Stimulated activated CD4-positive, alpha-beta T cell treated with anti-CD3 and anti-CD28 coated beads, Interleukin-12 subunit alpha, Interleukin-12 subunit beta, amount 100 ng/mL, for 48 hours (primary cell): Measurements from ENCODE around the gene GPR78.
"Not testable (repeated sequence)": the region's sequence is repeated elsewhere in the genome, so short reads cannot be mapped to it uniquely, and the experiment has no call there.

ENCODE experiments used
- DNase-seq, 3 donors: peaks; one replicate each; pipeline ENCODE4 v3.0.0-alpha.2; 2020; ENCODE audit warnings: low read depth in 2 of 3, low spot score in 1 of 3

GPR78 gene

DNA sequence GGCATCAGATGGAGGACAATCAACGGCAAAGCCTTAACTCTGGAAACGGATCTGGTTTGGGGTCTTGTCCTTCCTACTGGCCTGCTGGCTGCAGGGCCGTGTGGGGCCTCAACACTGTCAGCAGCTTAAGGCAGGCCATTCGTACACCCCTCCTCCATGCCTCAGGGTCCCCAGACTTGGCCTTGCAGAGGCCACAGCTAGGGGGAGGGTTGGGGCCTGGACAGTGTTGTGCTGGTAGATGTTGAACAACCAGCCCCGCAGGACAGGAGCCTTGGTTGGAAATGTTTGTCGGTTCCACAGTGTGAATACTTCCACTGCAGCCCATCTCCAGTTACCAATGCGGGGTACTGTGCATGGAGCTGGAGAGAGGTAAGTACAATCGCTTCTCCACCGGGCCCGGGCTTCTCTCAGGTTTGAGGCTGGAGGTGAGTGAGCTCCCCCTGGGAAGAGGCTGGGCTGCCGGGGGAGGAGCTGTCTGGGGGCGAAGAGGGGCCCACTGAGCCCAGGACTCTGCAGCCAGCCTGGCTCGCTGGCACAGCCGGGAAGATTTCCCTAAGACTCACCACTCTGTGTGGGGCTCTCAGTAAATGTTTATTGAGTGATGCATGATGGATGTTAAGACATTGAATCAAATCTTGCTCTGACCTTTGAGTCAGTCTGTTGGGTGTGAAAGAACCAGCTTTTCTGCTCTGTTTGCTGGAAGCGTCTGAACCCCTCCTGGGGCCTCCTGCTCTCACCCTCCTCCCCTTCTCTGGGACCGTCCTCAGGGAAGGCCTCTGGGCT, 19.7 kb upstream of the GPR78 start:
- DNase-seq, result no peak

DNA sequence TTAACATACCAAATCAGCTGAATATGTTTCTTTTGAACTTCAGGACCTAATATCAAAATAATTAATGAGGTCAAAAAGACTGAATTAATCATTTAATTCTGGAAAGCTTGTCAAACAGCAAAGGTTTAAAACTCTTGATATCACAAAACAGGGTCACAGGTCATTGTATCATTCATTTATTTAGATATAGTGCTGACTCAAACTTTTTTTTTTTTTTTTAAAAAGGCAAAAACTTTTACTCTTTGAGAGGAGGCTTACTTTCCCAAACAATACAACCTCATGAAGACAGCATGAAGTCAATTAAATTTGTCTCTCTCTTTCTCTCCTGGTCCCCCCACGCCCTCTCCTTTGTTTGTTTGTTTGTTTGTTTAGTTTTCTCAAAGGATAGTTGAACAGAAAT, 15.6 kb upstream of the GPR78 start:
- no peak for DNase-seq

DNA sequence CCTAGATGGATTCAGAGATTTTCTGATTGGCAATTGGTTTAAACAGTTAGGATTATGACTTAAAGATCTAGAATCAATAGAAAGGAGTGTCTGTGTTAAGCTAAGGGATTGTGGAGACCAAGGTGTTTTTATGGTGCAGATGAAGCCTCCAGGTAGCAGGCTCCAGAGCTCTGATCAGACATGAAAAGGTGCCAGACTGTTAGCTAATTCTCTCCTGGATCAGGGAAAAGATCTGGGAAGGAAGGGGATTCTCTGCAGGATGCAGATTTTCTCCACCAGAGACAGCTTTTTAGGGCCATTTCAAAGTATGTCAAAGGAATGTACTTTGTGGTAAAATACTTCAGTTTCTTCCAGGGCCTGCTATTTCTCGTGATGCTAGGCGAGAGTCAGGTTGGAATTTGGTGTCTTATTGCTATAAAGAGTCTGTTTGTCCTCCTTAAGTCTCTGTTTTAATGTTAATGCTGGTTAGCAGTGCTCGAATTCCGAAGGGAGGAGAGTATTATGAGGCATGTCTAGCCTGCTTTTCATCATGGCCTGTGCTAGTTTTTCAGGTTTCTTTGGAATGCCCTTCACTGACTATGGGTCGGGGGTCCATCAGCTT, 12.0 kb upstream of the GPR78 start:
- no peak for DNase-seq

DNA sequence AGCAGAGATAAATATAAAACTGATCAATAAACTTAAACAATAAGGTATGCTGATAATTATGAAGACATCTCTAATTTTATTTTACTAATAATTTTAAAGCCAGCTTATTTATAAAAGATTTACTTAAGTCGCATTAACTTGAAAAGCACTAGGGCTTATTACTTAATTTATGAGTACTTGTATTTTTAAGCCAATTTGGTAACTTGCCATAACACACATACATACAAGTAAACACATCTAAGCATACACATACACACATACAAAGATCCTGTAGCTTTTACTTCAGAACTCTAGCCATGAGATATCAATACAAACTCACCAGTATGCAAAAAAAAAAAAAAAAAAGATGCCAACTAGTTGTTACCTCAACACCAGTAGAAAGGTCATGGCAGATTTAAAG, 10.0 kb upstream of the GPR78 start:
- DNase-seq, result no peak

DNA sequence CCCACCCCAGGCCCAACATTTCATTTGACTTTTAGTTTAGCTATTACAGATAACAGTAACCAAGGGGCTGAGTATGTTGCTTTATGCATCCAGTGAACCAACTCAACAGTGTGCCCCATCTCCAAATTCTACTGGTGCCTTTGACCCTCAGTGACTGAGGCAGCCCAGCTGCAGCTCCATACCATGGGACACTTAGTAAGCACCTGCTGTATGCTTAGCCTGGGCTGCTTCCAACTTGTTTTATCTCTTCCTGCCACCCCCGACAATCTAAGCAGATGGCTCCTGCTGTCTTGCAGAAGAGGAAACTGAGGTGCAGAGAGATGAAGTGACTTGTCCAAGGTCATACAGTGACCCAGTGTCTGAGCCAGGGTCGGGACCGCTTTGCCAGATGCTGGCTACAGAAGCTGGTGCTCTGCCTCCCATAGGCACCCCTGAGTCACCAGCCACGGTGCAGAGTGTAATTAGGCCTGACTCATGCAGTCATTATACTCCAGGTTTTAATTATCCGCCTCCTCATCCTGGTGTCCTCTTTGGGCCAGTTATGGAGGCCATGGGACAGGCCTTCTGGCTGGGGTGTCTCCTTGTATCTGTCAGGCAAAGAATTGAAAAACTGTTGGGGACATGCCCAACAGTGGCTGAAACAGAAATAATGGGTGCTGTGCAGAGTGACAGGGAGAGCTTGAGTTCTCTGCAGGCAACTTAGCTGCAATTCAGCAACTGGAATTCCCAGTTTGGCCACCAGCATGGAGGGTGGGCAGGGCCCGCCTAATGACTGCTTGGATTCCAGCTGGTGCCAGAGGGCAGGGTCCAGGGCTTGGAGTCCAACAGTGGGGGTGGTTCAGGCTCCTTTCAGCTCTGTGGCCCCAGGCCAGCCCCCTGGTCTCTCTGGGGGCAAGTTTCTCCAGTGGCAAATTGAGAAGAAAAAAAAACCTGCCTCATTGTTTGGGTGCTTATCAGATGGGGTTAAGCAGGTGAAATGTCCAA, 8.2 kb upstream of the GPR78 start:
- no peak for DNase-seq

DNA sequence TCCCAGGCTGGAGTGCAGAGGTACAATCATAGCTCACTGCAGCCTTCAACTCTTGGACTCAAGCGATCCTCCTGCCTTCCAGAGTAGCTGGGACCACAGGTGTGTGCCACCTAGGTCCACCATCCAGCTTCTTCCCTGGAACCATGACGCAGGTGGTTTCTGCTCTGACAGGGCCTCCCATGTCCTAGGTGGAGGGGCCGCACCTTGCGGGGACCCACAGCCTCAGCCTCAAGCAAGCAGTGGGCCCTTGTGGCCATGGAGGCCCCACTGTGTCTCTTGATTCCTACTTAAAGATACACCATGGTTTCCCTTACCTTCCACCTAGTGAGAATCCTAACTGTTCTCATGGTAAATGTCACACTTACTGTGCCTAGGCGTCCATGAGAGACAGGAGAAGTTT, 6.9 kb upstream of the GPR78 start:
- no peak for DNase-seq

DNA sequence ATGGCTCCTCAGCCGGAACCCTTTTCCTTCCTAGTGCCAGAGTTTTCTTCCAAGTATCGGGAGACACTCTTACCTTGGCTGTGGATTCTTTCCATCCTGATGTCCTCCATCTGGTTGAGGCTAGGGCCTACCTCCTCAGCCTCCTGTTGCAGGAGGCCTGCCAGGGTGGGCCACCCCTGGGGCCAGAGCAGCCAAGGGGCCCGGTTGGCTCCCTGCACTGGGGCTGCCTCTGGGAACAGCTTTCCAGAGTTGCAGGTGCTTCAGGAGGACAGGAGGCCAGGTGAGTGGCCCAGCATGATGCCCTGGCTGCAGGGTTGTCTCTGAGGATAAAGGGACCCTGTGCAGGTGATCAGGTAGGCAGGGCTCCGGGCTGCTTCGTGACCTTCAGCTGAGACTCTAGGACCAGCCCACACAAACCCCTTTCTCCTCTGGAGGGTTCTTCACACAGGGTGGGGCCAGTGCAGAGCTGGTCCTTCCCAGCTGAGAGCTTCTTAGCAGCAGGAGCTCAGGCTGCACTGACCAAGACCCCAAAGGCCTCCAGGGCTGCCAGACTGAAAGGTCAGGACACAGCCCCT, 5.3 kb upstream of the GPR78 start:
- DNase-seq, result no peak

DNA sequence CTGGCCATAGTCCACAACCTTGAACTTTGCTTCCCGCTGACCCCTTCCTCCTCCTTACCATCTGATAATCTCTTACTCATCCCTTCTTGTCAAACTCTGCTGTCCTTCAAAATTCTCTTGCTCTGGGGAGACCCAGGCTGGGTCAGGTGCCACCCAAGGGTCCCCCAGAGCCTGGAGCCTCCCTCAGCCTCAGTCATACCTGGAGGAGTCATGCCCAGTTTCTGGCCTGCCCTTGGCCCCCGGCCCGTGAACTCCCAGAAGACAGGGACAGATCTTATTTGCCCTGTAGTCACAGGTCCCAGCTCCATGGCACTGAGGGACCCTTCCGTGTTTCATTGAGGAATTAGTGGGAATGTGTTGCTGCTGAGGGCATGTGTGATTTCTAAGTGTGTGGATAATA, 4.7 kb upstream of the GPR78 start:
- DNase-seq, result no peak

DNA sequence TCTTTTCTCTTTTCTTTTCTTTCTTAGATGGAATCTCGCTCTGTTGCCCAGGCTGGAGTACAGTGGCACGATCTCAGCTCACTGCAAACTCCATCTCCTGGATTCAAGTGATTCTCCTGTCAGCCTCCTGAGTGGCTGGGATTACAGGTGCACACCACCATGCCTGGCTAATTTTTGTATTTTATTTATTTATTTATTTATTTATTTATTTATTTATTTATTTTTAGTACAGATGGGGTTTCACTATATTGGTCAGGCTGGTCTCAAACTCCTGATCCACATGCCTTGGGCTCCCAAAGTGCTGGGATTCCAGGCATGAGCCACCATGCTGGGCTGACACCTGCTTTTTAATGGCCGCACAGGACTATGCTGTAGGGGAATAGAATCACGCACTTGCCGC, 3.6 kb upstream of the GPR78 start:
- not testable (repeated sequence) for DNase-seq

DNA sequence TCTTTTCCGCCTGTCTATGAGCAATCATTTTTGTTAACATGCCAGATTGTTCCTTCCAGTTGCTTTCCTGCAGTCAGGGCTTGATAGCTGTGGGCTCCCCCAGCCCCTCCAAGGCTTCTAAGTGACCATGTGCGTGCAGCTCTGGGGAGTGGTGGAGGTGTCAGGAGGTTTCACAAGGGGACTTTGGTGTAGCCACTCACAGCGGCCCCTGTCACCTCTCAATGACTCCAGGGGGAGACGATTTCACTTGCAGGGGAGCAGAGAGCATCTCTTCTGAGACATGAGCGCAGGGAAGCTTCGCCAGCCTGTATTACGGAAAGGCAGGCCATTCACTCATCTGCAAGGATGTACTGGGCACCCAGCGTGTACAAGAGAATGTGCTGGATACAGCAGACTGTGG, 3.1 kb upstream of the GPR78 start:
- DNase-seq, result no peak

DNA sequence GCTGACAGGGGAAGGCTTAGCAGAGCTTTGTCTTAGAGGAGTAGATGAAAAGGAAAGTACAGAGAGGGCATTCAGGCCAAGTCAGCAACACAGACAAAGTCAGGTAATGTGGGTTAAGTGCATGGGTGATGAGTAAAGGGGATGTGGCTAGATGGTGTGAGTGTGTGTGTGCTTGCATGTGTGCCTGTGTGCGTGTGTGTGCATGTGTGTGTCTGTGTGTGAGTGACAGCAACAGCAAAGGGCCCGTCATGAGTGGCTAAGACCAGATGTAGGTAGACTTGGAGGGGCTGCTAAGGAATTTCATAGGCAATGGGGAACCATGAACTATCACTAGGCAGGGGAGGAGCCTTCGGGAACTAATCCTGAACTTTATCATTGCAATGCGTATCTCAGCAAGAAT, 2.2 kb upstream of the GPR78 start:
- DNase-seq, result no peak

DNA sequence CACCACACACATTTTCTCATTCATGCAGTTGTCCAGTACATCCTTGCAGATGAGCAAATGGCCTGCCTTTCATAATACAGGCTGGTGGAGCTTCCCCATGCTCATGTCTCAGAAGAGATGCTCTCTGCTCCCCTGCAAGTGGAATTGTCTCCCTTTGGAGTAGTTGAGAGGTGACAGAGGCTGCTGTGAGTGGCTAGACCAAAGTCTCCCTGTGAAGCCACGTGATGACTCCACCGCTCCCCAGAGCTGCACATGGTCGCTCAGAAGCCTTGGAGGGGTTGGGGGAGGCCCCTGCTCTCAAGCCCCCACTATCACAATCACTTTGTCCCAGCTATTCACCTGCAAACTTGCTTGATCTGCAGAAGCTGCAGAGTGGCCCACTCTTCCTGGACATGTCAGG, 1.5 kb upstream of the GPR78 start:
- no peak for DNase-seq

DNA sequence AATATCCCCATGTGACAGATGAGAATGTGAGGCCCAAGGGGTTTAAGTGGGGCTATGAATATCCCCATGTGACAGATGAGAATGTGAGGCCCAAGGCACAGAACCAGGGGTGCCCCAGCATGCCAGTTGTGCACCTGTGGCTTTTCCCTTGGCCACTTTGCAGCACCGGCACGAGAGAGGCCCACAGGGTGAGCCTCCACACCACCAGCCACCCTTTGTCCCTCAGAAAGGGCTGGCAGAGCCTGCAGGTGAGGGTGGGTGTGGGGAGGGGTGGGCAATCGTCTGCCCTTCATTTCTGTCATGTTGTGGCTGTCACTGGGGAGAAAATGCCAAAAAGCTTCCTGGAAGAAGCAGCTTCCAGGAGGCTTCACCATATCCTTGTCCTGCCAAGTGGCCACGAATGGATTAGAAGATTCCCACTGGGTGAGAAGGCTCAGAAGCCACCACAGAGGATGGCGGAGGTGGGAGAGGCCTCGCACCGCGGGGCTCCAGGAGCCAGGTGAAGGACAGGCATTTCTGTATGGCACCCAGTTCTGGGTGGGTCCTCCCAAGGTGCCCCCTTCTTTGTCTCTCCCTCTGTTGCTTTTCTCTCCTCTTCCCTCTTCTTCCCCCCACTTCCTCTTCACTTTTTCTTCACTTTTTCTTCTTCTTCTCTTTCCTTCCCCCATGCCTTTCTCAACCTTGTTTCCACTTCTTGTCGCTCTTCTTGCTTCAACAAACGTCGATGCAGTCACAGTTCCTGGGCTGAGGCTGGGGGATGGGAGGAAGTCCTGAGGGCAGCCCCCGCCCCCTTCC, 469 bp upstream of the GPR78 start:
- no peak for DNase-seq

DNA sequence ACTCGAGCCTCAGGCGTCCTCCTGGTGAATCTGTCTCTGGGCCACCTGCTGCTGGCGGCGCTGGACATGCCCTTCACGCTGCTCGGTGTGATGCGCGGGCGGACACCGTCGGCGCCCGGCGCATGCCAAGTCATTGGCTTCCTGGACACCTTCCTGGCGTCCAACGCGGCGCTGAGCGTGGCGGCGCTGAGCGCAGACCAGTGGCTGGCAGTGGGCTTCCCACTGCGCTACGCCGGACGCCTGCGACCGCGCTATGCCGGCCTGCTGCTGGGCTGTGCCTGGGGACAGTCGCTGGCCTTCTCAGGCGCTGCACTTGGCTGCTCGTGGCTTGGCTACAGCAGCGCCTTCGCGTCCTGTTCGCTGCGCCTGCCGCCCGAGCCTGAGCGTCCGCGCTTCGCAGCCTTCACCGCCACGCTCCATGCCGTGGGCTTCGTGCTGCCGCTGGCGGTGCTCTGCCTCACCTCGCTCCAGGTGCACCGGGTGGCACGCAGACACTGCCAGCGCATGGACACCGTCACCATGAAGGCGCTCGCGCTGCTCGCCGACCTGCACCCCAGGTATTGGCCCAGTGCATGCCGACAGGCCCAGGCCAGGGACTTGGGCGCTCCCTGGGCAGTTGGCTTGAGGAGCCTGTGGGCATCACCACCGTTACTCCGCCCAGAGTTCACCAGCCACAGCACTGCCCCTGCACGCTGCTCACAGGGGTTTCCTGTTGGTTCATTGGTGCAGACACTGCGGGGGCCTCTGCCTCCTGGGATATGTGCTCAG, 1.1 kb downstream of the GPR78 start:
- DNase-seq, result no peak

DNA sequence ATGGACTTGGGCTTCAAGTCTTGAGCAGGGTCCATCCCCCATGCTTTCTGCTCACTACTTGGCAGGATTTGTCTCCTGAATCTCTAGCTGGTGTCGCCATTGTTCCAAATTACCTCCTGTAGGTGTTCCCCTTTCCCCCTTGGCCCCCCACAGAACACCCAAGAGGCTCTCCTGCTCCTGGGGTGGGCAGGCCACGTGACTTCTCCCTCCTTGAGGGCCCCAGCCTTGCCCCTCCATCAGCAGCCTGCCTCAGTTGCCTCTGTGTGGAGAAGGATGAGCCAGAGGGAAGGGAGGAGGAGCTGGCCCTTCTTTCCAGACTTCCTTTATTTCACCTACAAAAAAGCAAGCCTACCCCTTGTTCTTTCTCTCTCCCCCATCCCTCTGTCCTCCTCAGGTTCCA, 1.8 kb downstream of the GPR78 start:
- no peak for DNase-seq

DNA sequence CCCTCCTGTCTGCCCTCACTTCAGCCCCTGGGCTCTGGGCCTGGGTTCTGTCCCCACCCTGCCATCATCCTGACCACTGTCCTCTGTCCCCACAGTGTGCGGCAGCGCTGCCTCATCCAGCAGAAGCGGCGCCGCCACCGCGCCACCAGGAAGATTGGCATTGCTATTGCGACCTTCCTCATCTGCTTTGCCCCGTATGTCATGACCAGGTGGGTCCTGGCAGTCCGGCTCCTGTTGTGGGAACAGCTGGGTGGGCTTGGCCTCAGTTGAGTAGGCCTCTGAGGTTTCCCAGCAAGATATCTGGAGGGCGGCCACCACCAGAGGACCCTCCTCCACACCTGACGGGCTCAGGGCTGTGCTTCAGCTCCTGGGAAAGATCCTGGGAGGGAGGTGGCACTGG, 2.2 kb downstream of the GPR78 start:
- no peak for DNase-seq

DNA sequence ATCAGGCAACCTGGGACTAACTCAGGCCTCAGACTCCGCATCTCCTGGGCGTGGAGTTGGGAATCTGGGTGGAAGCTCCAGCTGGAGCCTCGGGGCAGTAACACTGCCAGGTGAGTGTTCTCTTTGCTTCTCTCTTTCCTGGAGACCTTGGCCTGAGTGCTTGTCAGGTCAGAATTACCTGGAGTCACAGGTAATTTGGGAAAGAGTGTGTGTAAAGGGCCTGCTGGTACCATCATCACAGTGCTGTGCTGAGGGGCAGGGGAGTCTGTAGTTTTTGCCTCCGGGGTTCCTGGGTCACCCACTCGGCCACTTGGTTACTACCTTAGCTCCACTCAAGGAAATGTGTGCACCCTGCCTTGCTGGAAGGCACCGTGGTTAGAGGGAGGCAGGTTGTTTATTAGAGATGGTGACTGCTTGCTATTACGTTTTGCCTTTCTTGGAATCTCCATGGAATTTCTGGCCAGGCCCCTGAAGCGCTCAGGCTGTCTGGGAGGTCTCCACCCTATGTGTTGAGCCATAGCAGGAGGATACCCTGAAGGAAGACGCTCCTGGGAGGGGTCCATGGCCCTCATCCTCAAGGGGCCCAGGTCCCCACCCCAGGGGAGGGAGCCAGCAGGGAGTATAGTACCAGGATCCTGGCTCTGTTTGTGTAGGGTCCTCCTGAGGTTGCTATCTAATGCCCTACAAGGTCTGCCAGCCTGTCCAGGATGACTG, 2.9 kb downstream of the GPR78 start:
- no peak for DNase-seq

DNA sequence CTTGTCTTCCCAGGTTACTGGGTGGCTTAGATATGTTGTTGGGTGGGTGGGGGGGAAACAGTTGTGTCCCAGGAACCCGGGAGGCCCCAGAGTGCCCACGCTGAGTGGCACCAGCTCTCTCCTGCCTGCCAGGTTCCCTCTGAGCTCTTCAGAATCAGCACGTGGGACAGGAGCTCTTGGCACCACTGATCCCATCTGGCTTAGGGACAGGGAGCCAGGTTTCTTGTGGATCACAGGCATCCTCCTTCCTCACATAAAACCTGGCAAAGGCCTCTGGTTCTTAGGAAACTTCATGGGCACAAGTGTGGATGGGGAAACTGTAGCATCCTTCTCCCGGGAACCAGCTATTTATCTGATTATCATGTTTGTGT, 3.4 kb downstream of the GPR78 start:
- no peak for DNase-seq

DNA sequence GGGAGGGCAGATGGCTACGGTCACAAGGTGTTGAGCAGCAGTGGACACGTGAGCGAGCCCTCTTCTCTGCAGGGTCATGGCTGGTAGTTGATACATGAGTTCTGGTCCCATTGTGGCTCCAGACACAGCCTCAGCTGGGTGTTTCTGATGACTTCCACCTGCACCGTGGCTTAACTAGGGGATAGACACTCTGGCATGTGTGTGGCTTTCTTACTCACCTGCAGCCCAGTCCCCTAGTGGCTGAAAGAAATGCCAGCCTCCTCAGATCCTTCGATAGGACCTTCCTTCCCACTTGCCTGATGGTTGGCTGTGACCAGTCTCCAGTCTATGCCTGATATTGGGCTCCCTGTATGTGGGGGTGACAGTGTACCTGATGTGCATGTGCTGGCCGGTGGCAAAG, 5.0 kb downstream of the GPR78 start:
- DNase-seq, result no peak
